ENCODE results near the gene CELA2B. TPM values are rescaled to one million over a fixed set of nuclear protein-coding genes. Genes with fewer than 3 reads are reported as not detected.

CELA2B gene
- total RNA-seq, 1 experiment from 2014 or later, result not detected

DNA sequence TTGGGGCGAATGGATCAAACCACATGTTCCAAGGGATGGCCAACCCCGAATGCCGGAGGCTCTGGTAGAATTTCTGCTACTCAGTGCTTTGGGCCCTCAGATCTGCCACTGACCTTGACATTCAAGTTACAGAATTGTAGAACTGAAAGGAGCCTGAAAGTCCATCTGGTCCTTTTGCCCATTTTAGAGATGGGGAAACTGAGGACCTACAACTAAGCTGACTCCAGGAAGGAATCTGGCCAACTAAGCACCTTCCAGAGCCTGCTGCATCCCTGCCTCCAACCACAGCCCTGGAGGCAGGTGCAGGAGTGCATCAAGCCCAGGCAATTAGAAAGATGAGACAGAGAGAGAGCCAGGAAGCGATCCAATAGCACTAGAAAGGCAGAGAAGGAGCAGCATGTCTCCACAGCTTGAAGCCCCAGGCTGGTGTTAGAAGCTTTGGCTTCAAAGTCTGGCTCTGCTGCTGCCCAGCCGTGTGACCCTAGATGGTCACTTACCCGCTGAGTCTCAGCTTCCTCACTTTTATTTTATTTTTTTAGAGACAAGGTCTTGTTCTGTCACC lies 38.9 kb upstream of the CELA2B start:
- H3K4me2 ChIP-seq, result no peak overlapping the region
- H3F3A ChIP-seq (ENCODE audit: insufficient read depth, low read depth), result peaks cover 7% of the 10 kb centered on the region; the same call in 1 of the 2 replicates
- no peak for TF ChIP-seq EZH2 (IDR thresholded peaks at IDR 0.05; ENCODE audit: low read depth)
- TF ChIP-seq, protein P1, sequence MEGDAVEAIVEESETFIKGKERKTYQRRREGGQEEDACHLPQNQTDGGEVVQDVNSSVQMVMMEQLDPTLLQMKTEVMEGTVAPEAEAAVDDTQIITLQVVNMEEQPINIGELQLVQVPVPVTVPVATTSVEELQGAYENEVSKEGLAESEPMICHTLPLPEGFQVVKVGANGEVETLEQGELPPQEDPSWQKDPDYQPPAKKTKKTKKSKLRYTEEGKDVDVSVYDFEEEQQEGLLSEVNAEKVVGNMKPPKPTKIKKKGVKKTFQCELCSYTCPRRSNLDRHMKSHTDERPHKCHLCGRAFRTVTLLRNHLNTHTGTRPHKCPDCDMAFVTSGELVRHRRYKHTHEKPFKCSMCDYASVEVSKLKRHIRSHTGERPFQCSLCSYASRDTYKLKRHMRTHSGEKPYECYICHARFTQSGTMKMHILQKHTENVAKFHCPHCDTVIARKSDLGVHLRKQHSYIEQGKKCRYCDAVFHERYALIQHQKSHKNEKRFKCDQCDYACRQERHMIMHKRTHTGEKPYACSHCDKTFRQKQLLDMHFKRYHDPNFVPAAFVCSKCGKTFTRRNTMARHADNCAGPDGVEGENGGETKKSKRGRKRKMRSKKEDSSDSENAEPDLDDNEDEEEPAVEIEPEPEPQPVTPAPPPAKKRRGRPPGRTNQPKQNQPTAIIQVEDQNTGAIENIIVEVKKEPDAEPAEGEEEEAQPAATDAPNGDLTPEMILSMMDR (conservative IDR thresholded peaks at IDR 0.05), result no peak
- no peaks in the 10 kb centered on the region for H3K9me3 ChIP-seq (ENCODE audit: insufficient read depth, low read depth)
- no peak overlapping the region for H2AFZ ChIP-seq
- ChIA-PET POLR2A (ENCODE audit: unreplicated experiment) (interaction anchor here (0.6 to 0.7 kb wide), 2 partner anchors 19 to 651 kb away, joined by 3 read pairs; no protein-coding TSS in a partner anchor), CTCF (no interaction called here)
- no peaks in the 10 kb centered on the region for H3K79me2 ChIP-seq (ENCODE audit: low read depth)
- no TSS peak for BruUV-seq (replicated peaks)
- no peak overlapping the region for H3K4me3 ChIP-seq
- H3K9me2 ChIP-seq (ENCODE audit: insufficient read depth), result no peaks in the 10 kb centered on the region
- no peaks in the 10 kb centered on the region for H3K4me1 ChIP-seq (replicated peaks; ENCODE audit: insufficient read depth)
- H3K27me3 ChIP-seq (ENCODE audit: insufficient read depth, low read depth), result no peaks in the 10 kb centered on the region
- H3K27ac ChIP-seq, result no peak overlapping the region
- no peaks in the 10 kb centered on the region for H4K20me1 ChIP-seq (ENCODE audit: insufficient read depth)
- intact Hi-C loops (cut with micrococcal nuclease; ENCODE audit: unreplicated experiment), result loop anchor here (10.0 kb wide), 1 partner anchor 68 kb away; no protein-coding TSS in a partner anchor
- no peak for DNase-seq
- no peaks in the 10 kb centered on the region for H3K36me3 ChIP-seq (ENCODE audit: low read depth)

GRCh38 chr1:15439325-15439724 lies 36.6 kb upstream of the CELA2B start:
- ChIA-PET POLR2A (ENCODE audit: unreplicated experiment) (no interaction called here), CTCF (no interaction called here)
- BruUV-seq (replicated peaks), result no TSS peak
- Histone ChIP-seq H2AFZ (no peak overlapping the region), H3K4me3 (no peak overlapping the region), H3K27ac (no peak overlapping the region), H3K27me3 (ENCODE audit: insufficient read depth, low read depth) (no peaks in the 10 kb centered on the region), H3K9me2 (ENCODE audit: insufficient read depth) (no peaks in the 10 kb centered on the region), H3K36me3 (ENCODE audit: low read depth) (no peaks in the 10 kb centered on the region), H3K79me2 (ENCODE audit: low read depth) (no peaks in the 10 kb centered on the region), H3K9me3 (ENCODE audit: insufficient read depth, low read depth) (no peaks in the 10 kb centered on the region), H3K4me1 (replicated peaks; ENCODE audit: insufficient read depth) (no peaks in the 10 kb centered on the region), H4K20me1 (ENCODE audit: insufficient read depth) (no peaks in the 10 kb centered on the region), H3K4me2 (no peak overlapping the region), H3F3A (ENCODE audit: insufficient read depth, low read depth) (no peaks in the 10 kb centered on the region; the same call in 1 of the 2 replicates)
- TF ChIP-seq EZH2 (IDR thresholded peaks at IDR 0.05; ENCODE audit: low read depth), result no peak
- no peak for DNase-seq
- intact Hi-C loops (cut with micrococcal nuclease; ENCODE audit: unreplicated experiment), result loop anchor here (10.0 kb wide), 1 partner anchor 65 kb away; no protein-coding TSS in a partner anchor

- BruUV-seq (replicated peaks), result no TSS peak
- H3K36me3 ChIP-seq (ENCODE audit: low read depth), result no peaks in the 10 kb centered on the region
- H3K9me3 ChIP-seq (ENCODE audit: insufficient read depth, low read depth), result no peaks in the 10 kb centered on the region
- ChIA-PET CTCF (no interaction called here), POLR2A (ENCODE audit: unreplicated experiment) (no interaction called here)
- no peaks in the 10 kb centered on the region for H3K27me3 ChIP-seq (ENCODE audit: insufficient read depth, low read depth)
- H2AFZ ChIP-seq, result no peak overlapping the region
- no peaks in the 10 kb centered on the region for H3K9me2 ChIP-seq (ENCODE audit: insufficient read depth)
- H3K4me3 ChIP-seq, result no peak overlapping the region
- no peak overlapping the region for H3K27ac ChIP-seq
- no peaks in the 10 kb centered on the region for H3K79me2 ChIP-seq (ENCODE audit: low read depth)
- intact Hi-C loops (cut with micrococcal nuclease; ENCODE audit: unreplicated experiment), result no loop called here
- H4K20me1 ChIP-seq (ENCODE audit: insufficient read depth), result no peaks in the 10 kb centered on the region
- DNase-seq, result no peak
- H3K4me2 ChIP-seq, result no peak overlapping the region
- no peaks in the 10 kb centered on the region for H3F3A ChIP-seq (ENCODE audit: insufficient read depth, low read depth)
- no peak for TF ChIP-seq EZH2 (IDR thresholded peaks at IDR 0.05; ENCODE audit: low read depth)
- TF ChIP-seq, protein P1 (conservative IDR thresholded peaks at IDR 0.05), result no peak
- H3K4me1 ChIP-seq (replicated peaks; ENCODE audit: insufficient read depth), result no peaks in the 10 kb centered on the region
Observed at GRCh38 chr1:15440357-15440756, 35.5 kb upstream of the CELA2B start.

DNA sequence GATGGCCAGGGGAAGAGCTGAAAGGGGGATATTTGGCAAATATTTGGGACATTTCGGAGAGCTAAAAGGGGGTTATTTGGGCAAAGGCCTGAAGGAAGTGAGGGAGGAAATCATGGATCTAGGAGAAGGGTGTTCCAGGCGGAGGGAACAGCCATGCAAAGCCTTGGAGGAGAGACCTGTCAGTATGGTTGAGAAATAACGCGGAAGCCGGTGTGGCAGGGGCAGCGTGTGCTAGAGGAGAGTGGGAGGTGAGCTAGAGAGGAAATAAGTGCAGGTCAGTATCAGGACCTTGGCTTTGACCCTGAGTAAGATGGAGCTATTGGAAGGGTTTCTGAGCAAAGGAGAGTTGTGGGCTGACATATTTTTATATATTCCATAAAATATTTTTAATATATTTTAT lies 34.7 kb upstream of the CELA2B start:
- H3K27ac ChIP-seq, result no peak overlapping the region
- no peak overlapping the region for H2AFZ ChIP-seq
- no peaks in the 10 kb centered on the region for H3F3A ChIP-seq (ENCODE audit: insufficient read depth, low read depth)
- H3K4me3 ChIP-seq, result no peak overlapping the region
- no peak for DNase-seq
- H4K20me1 ChIP-seq (ENCODE audit: insufficient read depth), result no peaks in the 10 kb centered on the region
- H3K79me2 ChIP-seq (ENCODE audit: low read depth), result no peaks in the 10 kb centered on the region
- H3K9me3 ChIP-seq (ENCODE audit: insufficient read depth, low read depth), result no peaks in the 10 kb centered on the region
- ChIA-PET CTCF (interaction anchor here (0.5 to 0.7 kb wide), 2 partner anchors 22 to 29 kb away, joined by 3 to 4 read pairs; no protein-coding TSS in a partner anchor), POLR2A (ENCODE audit: unreplicated experiment) (no interaction called here)
- no peaks in the 10 kb centered on the region for H3K27me3 ChIP-seq (ENCODE audit: insufficient read depth, low read depth)
- no peaks in the 10 kb centered on the region for H3K36me3 ChIP-seq (ENCODE audit: low read depth)
- intact Hi-C loops (cut with micrococcal nuclease; ENCODE audit: unreplicated experiment), result no loop called here
- H3K9me2 ChIP-seq (ENCODE audit: insufficient read depth), result no peaks in the 10 kb centered on the region
- H3K4me1 ChIP-seq (replicated peaks; ENCODE audit: insufficient read depth), result no peaks in the 10 kb centered on the region
- H3K4me2 ChIP-seq, result no peak overlapping the region
- TF ChIP-seq, protein P1 (conservative IDR thresholded peaks at IDR 0.05), result no peak
- no peak for TF ChIP-seq EZH2 (IDR thresholded peaks at IDR 0.05; ENCODE audit: low read depth)
- BruUV-seq (replicated peaks), result no TSS peak

Measured in PC-9 (cell line).